Skeletal muscle cell (primary cell): Measurements from ENCODE around the gene ZCCHC7.
"Not testable (repeated sequence)": the region's sequence is repeated elsewhere in the genome, so short reads cannot be mapped to it uniquely, and the experiment has no call there.

Experiments
- DNase-seq: peaks from one replicate; pipeline ENCODE4 v3.0.0-alpha.2; 2010; ENCODE audit warnings: low read depth
- H3K4me3 ChIP-seq: 2 replicates; pipeline ENCODE4 v1.5.1; 2011; ENCODE audit warnings: low read depth, mild to moderate bottlenecking, control low read depth, low read length, moderate library complexity

The ZCCHC7 gene

DNA sequence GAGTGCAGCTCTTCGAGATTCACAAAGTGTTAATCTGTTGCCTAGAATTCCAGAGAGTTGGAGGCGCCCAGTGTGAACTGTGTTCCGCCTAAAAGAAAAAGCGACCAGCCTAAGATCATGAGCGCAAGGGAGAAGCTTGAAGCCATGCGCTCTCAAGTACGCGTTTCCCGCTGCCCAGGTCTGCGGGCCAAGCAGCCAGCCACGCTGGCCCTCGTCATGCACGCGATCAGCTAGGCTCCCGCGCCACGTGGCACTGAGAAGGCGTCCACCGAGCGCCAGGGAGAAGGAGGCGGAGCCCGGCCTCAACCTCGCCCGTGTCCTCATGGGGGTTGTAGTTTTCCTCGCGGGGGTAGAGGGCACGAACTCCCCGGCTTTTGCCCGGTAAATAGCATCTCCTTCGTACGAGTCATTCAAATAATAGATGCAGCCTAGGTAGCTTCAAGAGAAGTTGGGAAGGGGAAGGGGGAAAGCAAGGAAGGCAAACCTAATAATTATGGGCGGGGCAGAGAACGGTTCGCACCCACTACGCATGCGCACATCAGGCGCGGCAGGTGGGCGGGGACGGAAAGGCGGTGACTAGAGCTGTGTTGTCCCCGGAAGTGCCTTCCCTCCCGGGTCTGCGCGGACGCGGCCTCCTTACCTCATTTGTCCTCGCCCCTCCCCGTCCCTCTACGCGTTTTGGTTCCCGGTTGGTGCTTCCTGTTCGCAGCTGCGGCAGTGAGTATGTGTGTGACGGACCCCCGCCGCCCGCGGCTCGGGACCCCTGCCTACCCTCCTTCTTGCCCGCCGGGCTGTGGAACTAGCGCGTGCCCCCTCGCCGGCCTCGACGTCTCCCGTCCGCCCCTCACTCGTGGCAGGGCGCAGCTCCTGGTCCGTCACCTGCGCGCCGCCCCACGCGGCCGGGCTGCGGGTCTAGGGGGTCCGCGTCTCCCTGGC is at the start of gene ZCCHC7:
ZCCHC7 (plus strand) TSS at position 668 of the 936 bp plus-strand sequence.
- peak within 1 kb of the TSS; percentile 83 for H3K4me3 ChIP-seq
- DNase-seq = peak; percentile 82

DNA sequence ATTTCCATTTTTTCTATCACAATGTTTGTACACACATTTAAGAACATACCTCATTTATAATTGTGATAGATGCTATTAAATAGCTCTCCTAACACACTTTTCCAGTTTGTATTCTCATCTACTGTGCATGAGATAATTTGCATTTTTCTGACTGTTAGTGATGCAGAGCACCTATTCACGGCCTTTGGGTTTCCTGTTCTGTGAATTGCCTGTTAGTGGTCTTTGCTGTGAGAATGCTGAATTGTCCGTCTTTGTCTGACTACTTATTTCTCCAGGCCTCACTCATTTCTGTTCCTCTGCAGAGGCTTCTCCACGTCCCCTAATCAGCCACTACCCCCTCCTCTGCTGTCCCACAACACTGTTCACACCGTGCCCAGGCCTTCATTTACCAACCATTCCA is 45.6 kb upstream of the ZCCHC7 start:
- not testable (repeated sequence) for DNase-seq, H3K4me3 ChIP-seq

DNA sequence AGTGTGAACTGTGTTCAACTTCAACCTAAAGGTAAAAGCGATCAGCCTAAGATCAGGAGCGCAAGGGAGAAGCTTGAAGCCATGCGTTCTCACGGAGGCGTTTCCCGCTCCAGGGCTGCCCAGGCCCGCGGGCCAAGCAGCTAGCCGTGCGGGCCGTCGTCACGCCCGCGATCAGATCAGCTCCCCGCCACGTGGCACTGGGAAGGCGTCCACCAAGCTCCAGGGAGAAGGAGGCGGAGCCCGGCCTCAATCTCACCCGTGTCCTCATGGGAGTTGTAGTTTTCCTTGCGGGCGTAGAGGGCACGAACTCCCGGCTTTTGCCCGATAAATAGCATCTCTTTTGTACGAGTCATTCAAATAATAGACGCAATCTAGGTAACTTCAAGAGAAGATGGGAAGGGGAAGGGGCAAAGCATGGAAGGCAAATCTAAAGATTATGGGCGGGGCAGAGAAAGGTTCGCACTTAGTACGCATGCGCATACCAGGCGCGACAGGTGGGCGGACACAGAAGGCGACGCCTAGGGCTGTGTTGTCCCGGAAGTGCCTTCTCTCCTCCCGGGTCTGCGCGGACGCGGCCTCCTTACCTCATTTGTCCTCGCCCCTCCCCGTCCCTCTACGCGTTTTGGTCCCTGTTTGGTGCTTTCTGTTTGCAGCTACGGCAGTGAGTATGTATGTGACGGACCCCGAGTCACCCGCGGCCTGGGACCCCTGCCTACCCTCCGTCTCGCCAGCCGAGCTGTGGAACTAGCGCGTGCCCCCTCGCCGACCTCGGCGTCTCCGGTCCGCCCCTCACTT is 40.8 kb upstream of the ZCCHC7 start:
- peak overlapping the region; percentile 97 for H3K4me3 ChIP-seq
- DNase-seq = peak; percentile 74

DNA sequence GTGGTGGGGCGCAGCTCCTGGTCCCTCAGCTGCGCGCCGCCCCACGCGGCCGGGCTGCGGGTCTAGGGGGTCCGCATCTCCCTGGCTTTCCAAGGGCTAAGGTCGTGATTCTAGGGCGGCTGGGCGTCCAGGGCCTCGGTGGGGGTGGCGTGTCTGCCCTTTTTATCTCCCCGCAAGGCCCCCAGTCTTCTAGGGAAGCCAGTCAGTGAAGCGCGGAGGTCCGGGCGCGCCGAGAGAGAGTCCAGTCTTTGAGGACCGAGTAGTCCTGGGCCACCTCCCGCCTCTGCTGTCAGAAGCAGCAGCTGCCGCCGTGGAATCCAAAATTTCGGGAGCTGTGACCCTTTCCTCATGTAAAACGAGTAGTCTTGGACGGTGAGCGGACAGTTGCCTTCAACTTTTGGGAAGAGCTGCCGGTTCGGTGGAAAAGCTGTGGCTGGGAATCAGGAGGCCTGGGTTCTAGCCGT is 40.2 kb upstream of the ZCCHC7 start:
- DNase-seq = not testable (repeated sequence)
- peak overlapping the region; percentile 97 for H3K4me3 ChIP-seq

DNA sequence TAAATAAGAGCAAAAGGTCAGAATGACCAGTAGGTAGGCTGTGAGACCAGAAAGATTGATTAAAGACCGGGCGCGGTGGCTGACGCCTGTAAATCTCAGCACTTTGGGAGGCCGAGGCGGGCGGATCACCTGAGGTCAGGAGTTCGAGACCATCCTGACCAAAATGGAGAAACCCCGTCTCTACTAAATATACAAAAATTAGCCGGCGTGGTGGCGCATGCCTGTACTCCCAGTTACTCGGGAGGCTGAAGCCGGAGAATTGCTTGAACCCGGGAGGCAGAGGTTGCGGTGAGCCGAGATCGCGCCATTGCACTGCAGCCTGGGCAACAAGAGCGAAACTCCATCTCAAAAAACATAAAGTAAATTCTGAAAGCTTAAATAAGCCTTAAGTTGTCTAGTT is 38.9 kb upstream of the ZCCHC7 start:
- not testable (repeated sequence) for H3K4me3 ChIP-seq, DNase-seq

DNA sequence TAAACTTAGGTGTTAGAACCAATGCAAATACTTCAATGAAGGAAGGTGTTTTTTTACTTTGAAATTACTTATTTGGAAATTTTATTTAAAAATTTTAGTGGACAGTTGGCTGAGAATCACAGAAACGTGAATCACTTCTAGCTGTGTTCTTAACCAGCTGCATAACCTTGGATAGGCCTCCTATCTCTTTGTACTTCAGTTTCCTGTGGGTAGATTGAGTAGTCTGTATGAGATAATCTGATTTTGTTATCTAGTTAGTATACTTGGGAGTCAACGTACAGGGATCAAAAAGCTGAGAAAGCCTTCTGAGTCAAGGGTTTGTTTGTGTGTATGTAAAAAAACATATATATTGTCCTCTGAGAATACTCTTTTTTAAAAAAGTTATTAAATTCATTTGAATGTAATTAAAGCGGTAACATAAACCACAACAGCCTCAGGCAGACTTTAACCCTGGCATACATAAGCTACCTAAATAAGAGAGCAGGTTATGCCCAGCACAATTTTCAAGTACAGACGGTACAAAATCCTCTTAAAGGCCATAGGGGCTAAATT is 38.1 kb upstream of the ZCCHC7 start:
- no peak for DNase-seq
- H3K4me3 ChIP-seq = no peak overlapping the region

DNA sequence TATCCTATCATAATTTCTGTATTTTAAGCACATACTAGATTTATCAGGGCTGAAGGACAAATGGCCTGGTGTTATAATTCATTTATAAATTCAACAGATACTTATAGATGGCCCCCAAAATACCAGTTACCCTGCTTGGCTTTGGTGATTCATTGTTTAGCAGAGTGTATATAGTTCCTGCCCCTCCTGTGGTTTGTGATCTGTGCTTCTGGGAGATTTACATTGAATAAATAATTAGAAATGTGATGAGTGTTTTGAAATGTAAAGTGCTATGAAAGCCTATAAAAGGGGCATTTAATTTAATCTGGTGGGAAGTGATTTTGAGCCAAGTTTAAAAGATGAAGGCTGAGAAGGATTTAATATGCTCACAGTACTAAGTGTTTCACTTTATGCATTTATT is 36.7 kb upstream of the ZCCHC7 start:
- no peak for DNase-seq

DNA sequence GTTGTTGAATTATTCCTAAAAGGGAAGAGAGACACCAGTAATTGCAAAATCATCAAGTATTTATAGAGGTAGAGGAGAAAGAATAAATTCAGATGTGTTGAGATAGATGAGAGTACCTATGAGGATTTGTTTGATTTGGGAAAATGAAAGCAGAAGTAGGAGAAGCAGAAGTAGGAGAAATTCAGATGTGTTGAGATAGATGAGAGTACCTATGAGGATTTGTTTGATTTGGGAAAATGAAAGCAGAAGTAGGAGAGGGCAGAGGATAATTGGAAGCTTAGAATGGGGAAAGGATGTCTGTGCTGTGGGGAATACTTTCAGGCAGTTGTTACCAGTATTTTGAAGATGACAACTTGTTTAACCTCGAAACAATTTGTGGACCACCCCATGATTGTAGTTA is 35.1 kb upstream of the ZCCHC7 start:
- DNase-seq = no peak
- H3K4me3 ChIP-seq = no peak overlapping the region

More for the DNA sequence above, 36.7 kb upstream of the ZCCHC7 start:
- no peak overlapping the region for H3K4me3 ChIP-seq

DNA sequence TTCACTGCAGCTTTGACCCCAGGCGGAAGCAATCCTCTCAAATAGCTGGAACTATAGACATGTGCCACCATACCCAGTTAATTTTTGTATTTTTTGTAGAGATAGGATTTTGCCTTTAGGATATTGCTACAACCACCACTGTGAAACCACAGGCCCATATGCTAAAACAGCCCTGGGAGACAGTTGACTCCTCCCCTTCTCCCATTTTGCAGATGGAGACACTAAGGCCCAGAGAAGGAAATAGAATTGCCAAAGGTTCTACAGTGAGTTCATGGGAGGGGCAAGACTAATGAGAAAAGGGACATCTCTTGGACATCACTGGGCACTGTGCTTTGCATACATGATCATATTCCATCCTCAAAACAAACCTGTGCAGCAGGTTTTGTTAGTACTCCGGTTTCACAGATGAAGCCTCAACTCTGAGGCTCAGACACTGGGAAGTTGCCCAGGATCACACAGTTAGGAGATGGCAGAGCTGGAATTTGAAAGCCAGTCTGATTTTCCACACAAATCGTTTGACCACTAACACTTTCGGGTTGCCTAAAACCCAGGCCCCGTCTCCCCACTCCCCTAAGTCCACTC is 27.6 kb upstream of the ZCCHC7 start:
- H3K4me3 ChIP-seq, DNase-seq: not testable (repeated sequence)

DNA sequence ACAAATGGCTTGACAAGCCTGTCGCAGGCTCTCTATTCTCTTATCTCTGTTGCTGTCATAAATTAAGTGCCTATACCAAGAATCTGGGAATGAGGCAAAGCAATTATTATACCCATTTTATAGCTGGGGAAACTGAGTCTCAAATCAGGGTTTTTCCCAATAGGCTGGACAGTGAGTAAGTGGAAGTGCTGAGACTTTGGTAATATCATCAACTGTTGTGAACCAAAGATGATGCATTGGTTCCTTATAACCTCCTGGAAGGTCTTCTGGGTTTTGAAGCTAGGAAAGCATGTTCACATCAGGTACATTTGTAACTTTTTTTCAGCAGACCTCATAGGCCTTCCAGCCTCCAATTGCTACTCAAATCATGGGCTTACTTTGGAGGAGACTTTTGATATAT is 25.6 kb upstream of the ZCCHC7 start:
- DNase-seq = no peak
- no peak overlapping the region for H3K4me3 ChIP-seq

DNA sequence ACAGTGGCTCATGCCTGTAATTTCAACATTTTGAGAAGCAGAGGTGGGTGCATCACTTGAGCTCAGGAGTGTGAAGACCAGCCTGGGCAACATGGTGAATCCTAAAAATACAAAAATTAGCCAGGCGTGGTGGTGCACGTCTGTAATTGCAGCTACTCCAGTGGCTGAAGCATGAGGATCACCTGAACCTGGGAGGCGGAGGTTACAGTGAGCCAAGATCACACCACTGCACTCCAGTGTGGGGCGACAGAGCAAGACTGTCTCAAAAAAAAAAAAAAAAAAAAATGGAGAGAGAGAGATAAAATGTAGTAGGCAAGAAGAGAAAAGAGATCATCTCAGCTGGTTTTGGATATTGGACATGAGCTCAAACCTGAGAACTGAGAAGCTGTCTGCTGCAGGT is 23.7 kb upstream of the ZCCHC7 start:
- no peak for DNase-seq
- no peak overlapping the region for H3K4me3 ChIP-seq

DNA sequence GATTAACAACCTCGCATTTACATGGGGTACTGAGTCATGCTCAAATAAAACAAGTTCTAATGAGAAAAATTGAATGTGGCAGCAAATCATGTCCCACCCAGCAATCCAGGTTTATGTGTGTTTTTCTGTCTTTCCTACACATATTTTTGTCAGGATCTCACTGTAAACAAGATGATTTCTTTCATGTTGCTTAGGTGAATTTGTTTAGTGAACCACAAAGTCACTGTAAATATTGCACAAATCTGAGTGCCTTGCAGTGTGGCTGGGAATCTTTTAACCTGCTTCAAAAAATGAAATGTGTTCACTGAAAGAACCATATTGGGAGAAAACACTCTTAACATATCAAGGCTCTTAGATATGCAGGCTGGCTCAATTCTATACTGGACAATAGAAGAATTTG is 23.1 kb upstream of the ZCCHC7 start:
- no peak for DNase-seq

DNA sequence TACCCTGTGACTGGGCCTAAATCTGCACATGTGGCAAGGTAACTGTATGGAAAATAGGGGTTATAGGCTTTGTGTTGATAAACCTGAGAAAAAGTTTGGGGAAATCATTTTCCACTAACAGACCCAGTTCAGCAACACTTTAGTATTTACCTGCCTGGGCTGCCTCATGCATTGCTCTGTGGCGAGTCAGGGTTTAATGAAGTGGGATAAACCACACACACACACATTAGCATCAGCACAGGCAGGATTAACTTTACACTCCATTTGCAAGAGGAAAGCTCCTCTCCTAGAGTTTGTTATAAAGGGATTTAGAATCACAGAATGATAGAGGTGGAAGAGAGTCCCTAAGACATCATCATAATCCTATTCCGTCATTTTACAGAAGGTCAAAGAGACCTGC is 20.0 kb upstream of the ZCCHC7 start:
- no peak overlapping the region for H3K4me3 ChIP-seq
- DNase-seq = no peak

More for the DNA sequence above, 23.1 kb upstream of the ZCCHC7 start:
- H3K4me3 ChIP-seq = no peak overlapping the region

DNA sequence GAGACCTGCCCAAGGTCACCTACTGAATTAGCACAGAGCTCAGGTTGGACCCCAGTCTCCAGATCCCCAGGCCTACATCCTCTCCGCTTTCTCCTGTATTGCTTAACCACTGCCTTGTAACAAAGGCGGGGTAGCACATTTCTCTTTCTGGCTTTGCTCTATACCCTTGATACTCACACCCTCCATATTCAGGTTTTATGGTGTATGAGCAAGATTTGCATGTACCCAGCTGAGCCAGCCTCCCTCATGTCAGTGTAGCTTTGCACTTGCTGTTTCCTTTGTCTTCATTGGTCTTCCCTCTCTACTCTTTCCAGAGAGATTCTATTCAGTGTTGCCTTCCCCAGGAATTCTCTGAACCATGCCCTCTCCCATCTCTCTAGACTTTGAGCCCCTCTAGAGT is 19.6 kb upstream of the ZCCHC7 start:
- H3K4me3 ChIP-seq = no peak overlapping the region
- DNase-seq = no peak

DNA sequence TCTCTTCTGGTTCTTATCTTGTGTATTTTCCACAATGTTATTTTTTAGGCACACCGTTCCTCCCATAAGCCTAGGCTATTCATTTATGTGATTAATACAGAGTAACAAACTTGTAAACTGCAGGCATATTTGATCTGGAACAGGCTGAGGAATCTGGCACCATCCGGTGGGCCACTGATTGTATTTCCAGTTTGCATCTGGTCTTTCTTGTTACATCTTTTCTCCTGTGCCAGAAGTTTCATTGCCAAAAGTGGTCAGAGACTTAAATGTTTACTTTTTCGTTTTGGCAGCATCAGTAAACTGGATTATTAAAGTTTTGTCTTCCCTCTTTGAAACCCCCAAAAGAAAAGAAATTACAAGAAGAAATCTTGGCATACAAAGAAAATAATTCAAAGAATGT is 17.9 kb upstream of the ZCCHC7 start:
- H3K4me3 ChIP-seq = no peak overlapping the region
- DNase-seq = no peak

DNA sequence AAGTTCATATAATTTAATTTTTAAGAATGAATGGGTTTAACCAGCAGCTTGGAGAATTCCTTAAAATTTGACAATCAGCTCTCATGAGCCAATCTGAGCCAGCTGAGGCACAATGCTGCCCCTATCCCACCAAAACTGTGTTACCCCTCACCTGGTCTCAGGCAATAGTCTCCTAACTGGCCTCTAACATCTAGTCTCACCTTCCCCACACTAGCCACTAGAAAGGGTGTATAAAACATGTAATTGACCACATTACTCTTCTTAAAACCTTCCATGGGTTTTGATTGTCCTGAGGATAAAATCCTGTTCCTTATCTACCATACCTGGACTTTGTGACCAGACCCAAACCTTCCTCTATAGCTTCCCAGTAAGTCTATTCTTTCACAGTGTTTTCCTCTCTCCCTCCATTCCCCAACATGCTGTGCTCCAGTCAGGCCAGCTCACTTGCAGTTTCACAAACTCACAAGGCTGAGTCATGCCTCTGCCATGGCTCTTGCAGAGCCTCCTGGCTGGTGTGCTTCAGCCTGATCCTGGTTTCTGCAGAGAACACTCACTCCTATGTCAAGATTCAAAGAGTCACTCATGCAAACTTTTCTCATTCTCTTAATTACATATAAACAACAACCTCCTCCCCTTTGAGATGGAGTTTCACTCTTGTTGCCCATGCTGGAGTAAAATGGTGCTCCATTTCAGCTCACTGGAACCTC is 16.0 kb upstream of the ZCCHC7 start:
- H3K4me3 ChIP-seq = no peak overlapping the region

DNA sequence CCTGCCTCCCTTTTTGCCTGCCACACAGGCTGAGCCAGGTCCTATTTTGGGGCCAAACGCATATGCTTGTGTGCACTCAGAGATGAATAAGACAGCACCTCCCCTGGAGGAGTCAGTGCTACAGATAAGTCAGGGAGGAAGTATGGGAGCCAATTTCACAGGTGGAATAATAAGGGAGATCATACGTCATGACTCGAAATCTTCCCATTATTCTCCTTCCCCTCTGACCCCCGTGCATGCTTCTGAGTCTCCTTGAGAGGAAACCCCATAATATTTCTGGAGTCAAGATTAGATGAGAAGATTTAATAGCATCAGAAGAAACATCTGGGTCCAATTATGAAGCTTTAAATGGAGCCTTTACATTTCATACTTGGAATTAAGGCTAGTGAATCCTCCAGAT is 15.1 kb upstream of the ZCCHC7 start:
- H3K4me3 ChIP-seq = no peak overlapping the region
- no peak for DNase-seq

More for the DNA sequence above, 16.0 kb upstream of the ZCCHC7 start:
- DNase-seq = peak; percentile 61

DNA sequence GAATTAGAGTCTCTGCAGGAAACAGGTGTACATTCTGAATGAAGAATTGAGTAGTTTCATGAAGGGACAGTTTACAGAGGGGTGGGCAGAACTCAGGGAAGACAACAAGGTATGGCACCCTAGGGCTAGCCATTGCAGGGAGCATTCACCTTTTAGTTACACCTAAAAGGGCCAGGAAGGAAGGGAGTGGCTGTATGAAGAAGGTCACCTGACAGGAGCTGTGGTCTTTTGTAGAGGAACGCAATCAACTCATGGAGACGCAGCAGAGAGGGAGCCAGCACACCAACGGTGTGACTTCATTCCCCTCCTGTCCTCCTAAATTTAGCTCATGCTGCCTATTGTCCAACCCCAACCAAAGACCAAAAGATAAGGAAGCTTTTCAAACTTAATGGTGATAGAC is 12.7 kb upstream of the ZCCHC7 start:
- DNase-seq = no peak
- no peak overlapping the region for H3K4me3 ChIP-seq

DNA sequence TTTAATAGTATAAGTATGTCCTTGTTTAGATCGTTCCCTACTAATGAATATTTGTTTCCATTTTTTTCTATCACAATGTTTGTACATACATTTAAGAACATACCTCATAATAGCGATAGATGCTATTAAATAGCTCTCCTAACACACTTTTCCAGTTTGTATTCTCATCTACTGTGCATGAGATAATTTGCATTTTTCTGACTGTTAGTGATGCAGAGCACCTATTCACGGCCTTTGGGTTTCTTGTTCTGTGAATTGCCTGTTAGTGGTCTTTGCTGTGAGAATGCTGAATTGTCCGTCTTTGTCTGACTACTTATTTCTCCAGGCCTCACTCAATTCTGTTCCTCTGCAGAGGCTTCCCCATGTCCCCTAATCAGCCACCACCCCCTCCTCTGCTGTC is 5.9 kb upstream of the ZCCHC7 start:
- not testable (repeated sequence) for H3K4me3 ChIP-seq, DNase-seq
